NCI-H82 treated with DMSO at 0.1 percent for 48 hours (cell line): Measurements from ENCODE around the gene SGO2.
"Not testable (repeated sequence)": the region's sequence is repeated elsewhere in the genome, so short reads cannot be mapped to it uniquely, and the experiment has no call there.

Source experiments
- DNase-seq: peaks from one replicate; lab custom pipeline; 2025; ENCODE audit not compliant: unreplicated experiment; lab: John Stamatoyannopoulos, UW

SGO2 gene

GRCh38 chr2:200509612-200510433 lies 16.2 kb upstream of the SGO2 start, which contains the start of gene KCTD18:
Gene KCTD18 (minus strand): TSS chr2:200510068. CDS start chr2:200507016, 3,052 bp downstream.
- DNase-seq = peak; percentile 54

DNA sequence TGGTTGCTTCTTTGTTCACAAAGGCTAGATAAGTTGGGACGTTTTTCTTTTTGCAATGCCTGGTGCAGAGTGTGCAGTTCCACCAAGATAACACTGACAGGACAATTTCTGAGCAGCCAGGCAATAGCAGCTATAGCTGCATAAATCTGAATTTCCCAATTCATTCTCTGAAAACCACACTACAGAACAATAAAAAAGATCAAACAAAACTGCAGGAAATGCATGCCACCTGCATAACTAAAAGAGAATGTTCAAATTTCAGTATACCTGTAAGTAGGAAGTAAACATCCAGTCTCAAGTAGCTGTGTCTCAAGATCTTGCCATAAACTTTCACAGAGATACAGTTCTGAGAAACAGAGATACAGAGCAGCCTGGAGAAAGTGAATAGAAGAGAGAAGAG lies 10.9 kb upstream of the SGO2 start:
- DNase-seq = no peak

DNA sequence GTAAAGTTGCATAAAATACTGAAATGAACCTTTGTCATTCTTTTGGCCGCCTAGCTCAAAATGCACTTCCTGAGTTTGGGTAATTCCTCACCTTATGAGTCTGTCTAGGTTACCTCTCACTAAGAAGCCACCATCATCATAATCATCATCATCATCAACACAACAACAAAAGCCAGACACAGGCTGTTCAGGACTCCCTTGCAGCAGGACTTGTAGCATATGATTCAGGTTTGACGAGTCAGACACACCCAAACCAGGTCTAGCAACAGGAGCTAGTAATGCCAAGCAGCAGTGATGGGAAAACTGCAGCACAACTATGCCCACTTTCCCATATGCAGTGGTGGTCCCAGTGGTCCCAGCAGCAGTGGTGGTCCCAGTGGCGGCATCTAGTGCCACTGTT lies 2.8 kb upstream of the SGO2 start:
- DNase-seq = no peak

DNA sequence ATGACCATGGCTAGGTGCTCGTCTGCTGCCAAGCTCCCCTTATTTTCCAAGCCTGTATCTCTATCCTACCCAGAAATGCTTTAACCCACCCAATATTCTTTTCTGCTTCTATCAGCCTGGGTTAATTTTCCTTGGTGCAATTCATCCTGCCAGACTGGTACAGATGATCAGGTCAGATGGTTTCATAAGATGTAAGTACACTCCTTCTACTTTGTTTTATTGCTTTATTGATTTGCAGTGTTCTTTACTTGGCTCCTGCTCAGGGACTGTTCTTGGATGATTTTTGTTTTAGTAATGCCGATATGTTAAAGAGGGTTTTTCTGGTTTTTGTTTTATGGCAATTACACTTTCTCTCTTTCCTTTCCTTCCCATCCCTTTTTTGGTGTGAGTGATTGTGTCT lies 2.4 kb upstream of the SGO2 start:
- no peak for DNase-seq

GRCh38 chr2:200525066-200525465 lies 941 bp upstream of the SGO2 start:
- DNase-seq = no peak

- no peak for DNase-seq
Observed at GRCh38 chr2:200525551-200525881, 491 bp upstream of the SGO2 start.

DNA sequence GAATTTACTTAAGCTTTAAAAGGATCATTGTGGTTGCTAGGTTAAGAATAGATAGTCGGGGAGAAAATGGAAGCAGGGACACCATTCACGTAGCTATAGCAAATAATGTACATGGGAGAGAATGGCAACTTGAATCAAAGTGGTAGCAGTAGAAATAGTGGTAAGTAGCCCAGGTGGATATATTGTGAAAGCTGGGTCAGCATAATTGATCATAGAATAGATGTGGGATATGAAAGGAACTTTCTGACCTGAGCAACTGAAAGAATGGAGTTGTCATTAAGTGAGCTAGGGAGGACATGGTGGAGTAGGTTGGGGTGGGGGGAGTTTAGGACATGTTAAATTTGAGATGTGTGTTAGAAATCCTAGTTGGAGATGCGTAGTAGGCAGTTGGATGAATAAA lies 2.2 kb downstream of the SGO2 start:
- no peak for DNase-seq

- DNase-seq = no peak
Observed at GRCh38 chr2:200533754-200534153, 7.7 kb downstream of the SGO2 start.

DNA sequence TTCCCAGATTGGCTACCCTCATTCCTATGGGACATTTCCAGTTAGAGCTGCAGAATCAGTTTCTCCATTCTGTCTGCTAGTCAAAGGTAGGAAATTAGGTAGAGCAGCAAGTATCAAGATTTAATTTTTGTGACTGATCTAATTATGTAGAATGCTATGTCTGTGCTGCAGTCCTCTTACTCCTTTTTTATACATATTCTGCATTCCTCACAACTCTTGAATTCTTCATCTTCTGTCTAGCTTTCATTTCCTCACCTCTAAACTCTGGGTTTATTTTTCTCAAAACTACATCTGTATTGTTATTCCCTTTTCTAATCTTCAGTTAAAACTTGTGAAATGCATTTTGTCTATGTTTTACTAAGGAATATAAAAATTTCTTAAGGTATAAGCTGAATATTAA lies 8.6 kb downstream of the SGO2 start:
- DNase-seq = no peak

DNA sequence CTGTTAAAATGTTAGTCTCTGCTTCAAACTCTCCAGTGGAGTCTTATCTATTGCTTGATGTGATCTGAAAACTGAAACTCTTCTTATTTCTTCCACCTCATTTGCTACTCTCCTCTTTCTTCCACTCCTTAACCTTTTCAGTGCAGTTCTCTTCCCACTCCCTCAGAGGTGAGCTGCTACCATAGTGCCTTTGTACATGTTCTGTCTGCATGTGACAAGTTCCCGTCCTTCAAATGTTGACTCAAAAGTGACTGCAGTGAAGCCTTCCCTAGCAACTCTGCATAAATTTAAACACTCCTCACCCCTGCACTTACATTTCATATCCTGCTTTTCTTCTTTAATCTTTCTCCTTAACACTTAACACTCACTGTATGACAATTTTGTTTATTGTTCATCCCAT lies 12.1 kb downstream of the SGO2 start:
- DNase-seq = no peak

GRCh38 chr2:200540793-200541192 lies 14.8 kb downstream of the SGO2 start:
- DNase-seq = no peak

DNA sequence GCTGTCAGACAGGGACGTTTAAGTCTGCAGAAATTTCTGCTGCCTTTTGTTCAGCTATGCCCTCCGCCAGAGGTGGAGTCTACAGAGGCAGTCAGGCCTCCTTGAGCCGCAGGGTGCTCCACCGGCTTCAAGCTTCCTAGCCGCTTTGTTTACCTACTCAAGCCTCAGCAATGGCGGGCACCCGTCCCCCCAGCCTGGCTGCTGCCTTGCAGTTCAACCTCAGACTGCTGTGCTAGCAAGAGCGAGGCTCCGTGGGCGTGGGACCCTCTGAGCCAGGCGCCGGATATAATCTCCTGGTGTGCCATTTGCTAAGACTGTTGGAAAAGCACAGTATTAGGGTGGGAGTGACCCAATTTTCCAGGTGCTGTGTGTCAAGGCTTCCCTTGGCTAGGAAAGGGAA lies 40.6 kb downstream of the SGO2 start:
- not testable (repeated sequence) for DNase-seq

DNA sequence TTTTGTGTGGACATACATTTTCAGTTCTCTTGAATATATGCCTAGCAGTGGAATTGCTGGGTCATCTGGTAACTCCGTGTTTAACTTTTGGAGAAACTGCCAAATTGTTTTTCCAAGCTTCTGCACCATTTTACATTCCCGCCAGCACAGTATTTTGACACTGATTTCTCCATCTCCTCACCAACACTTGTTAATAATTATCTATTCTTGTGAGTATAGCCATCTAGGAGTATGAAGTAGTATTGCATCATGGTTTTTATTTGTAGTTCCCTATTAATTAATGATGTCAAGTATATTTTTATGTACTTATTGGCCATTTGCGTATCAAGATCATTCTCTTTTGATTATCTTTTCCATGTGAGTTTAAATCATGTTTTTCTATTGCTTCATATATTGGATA lies 41.9 kb downstream of the SGO2 start:
- no peak for DNase-seq

GRCh38 chr2:200575957-200576356 lies 50.0 kb downstream of the SGO2 start:
- no peak for DNase-seq

DNA sequence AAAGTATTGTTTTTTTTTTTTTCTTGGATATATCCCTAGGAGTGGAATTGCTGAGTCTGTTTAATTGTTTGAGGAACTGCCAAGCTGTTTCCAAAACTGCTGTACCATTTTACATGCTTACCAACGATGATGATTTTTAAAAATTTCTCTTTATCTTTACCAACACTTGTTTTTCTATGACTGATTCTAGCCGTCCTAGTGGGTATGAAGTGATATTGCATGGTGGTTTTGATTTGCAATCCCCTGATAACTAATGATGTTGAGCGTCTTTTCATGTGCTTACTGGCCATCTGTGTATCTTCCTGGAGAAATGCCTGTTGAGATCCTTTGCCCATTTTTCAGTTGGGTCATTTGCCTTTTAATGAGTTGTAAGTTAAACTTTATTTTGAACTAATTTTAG lies 51.0 kb downstream of the SGO2 start:
- DNase-seq = no peak

DNA sequence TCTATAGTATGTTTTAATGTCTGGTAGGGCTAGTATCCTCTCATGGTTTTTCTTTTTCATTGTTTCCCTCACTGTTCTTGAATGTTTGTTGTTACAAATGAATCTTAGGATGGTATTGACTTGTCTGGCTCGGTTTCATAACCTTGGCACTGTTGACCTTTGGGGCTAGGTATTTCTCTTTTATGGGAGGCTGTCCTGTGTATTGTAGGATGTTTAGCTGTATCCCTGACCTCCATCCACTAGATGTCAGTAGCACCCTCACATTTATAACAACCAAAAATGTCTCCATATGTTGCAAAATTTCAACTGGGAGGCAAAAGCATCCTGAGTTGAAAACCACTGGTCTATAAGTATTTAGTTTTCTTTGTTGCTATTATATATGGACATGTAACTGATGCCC lies 52.8 kb downstream of the SGO2 start:
- DNase-seq = no peak

GRCh38 chr2:200584639-200585038 lies 58.6 kb downstream of the SGO2 start:
- DNase-seq = no peak

DNA sequence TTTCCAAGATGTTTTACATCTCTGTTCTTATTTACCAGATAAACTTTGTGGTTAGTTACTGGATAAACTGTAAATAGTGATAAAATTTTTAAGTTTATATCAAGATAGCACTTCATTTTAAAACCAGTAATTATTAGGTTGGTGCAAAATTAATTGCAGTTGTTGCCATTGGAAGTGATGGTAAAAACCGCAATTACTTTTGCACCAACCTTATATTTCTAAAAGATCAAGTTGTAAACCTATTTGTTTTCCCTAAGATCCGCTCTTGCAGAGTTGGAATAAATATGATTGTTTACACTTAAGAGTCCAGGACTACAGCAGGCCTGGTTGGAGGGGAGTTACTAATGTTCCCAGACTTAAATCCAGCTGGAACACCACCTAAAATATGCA lies 59.3 kb downstream of the SGO2 start:
- no peak for DNase-seq

DNA sequence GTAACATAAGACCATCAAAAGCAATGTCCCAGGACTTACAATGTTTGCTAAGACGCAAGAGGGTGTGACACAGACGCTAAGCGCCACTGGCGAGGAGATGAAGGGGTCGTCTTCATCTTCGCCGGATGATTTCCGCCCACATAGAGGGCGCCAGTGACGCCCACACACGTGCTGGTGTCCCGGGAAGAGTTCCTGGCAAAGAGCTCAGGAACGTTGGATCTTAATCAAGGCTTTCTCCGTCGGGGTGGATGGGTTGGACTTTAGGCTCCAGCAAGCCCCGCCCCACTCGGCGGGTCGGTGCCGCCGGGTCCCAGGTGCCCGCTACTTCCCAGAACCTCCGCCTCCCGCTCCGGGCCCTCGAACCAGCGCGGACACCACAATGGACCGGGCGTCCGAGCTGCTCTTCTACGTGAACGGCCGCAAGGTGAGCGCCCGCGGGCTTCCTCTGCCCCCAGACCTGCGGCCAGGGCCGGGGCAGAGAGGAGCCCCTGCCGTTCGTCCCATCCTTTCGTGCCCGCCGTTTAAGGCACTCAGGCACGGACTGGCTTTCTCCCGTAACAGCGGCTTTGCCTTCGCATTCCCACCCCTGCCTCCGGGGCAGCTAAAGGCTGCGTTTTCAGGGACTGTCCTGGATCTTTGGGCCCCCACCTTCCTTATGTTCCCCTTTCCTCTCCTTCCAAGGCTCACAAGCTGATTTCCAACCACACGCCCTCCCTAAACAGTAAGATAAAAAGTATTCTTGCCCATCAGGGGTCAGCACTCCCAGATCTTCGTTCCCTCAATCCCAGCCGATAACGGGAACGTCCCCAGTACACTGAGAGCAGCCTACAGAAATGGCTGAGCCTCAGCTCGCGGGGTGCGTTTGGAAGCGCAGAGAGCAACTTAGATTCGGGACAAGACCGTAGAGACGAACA lies 60.0 kb downstream of the SGO2 start, which contains the start of gene AOX1:
Gene AOX1, plus strand, starts transcription at position 285 of the 914 bp plus-strand sequence. Its CDS starts 95 bp downstream, at position 380.
- no peak for DNase-seq

DNA sequence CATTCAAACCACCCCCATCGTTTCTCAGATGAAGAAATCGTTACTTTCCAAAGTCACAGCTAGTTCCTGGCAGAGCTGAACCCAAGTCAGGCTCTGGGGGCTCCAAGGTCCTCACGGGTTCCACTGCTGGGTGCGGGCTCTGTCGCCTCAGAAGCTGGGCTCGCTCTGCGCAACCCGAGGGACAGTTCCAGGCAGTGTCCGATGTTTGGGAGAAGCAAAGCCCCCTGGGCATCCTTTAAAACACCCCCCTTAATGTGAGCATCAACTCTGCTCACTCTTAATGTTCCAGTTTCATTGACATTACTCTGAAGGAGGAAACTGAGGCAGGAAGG lies 60.6 kb downstream of the SGO2 start:
- no peak for DNase-seq

DNA sequence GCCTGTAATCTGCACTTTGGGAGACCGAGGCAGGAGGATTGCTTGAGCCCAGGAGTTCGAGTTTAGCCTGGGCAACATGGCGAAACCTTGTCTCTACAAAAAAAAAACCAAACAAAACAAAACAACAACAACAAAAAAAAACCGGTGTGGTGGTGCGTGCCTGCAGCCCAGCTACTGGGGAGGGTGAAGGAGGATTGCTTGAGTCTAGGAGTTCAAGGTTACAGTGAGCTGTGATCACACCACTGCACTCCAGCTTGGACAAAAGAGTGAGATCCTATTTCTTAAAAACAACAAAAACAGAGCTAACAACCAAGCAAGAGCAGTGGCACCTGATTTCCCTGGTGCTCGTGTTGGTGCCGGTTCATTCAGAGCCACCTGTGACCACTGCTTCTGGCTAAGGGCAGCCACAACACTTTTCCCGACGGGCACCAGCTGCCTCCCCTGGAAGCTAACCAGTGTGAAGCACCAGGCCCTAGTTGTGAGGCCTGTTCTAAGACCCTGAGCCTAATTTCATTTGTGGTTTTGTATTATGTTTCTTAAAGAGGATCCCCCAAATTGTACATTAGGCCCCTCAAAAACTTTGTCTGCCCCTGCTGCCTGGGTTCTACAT lies 61.1 kb downstream of the SGO2 start:
- DNase-seq = no peak
